ENCODE data around the gene C17orf100.

The C17orf100 gene

GRCh38 chr17:6651354-6651918 lies at the start of gene C17orf100, which contains the start of gene MED31:
Gene C17orf100, plus strand, starts transcription at chr17:6651762. Its CDS starts 152 bp downstream, at chr17:6651914.
Gene MED31, minus strand, starts transcription at chr17:6651605. Its CDS starts 77 bp downstream, at chr17:6651528.
- peak; percentile 92 for FAIRE-seq

- no peak for FAIRE-seq
Observed at GRCh38 chr17:6602141-6602540, 49.4 kb upstream of the C17orf100 start.

GRCh38 chr17:6603744-6604325 lies 47.7 kb upstream of the C17orf100 start:
- no peak for FAIRE-seq

GRCh38 chr17:6605142-6605541 lies 46.4 kb upstream of the C17orf100 start:
- FAIRE-seq, result no peak

GRCh38 chr17:6608321-6608720 lies 43.2 kb upstream of the C17orf100 start:
- no peak for FAIRE-seq

GRCh38 chr17:6610011-6610410 lies 41.6 kb upstream of the C17orf100 start:
- FAIRE-seq, result no peak

GRCh38 chr17:6611231-6611630 lies 40.3 kb upstream of the C17orf100 start:
- no peak for FAIRE-seq

GRCh38 chr17:6623941-6624340 lies 27.6 kb upstream of the C17orf100 start:
- no peak for FAIRE-seq

- no peak for FAIRE-seq
Observed at GRCh38 chr17:6626616-6627015, 24.9 kb upstream of the C17orf100 start.

- FAIRE-seq, result no peak
Observed at GRCh38 chr17:6627019-6627418, 24.5 kb upstream of the C17orf100 start.

GRCh38 chr17:6630390-6630789 lies 21.2 kb upstream of the C17orf100 start:
- no peak for FAIRE-seq

- FAIRE-seq, result no peak
Observed at GRCh38 chr17:6632530-6632929, 19.0 kb upstream of the C17orf100 start.

GRCh38 chr17:6633263-6633662 lies 18.3 kb upstream of the C17orf100 start:
- no peak for FAIRE-seq

GRCh38 chr17:6636105-6636504 lies 15.5 kb upstream of the C17orf100 start:
- no peak for FAIRE-seq

- FAIRE-seq, result no peak
Observed at GRCh38 chr17:6636616-6637457, 14.7 kb upstream of the C17orf100 start.

- no peak for FAIRE-seq
Observed at GRCh38 chr17:6637458-6637840, 14.1 kb upstream of the C17orf100 start.

- no peak for FAIRE-seq
Observed at GRCh38 chr17:6638046-6638908, 13.3 kb upstream of the C17orf100 start.

- FAIRE-seq, result no peak
Observed at GRCh38 chr17:6639014-6639585, 12.5 kb upstream of the C17orf100 start.

GRCh38 chr17:6639586-6640535 lies 11.7 kb upstream of the C17orf100 start:
- FAIRE-seq, result no peak

- FAIRE-seq, result peak; percentile 84
Observed at GRCh38 chr17:6640536-6641246, 10.9 kb upstream of the C17orf100 start, which contains the start of the genes KIAA0753 and TXNDC17. Gene KIAA0753, minus strand, starts transcription at chr17:6640711. Its CDS starts 5,608 bp downstream, at chr17:6635103. Gene TXNDC17, plus strand, starts transcription at chr17:6641060. Its CDS starts 23 bp downstream, at chr17:6641083.

All from G401.6 (cell line).